Stimulated activated CD4-positive, alpha-beta T cell treated with anti-CD3 and anti-CD28 coated beads, Interleukin-2, amount 100 ng/mL, for 48 hours (primary cell): ENCODE measurements around the gene CD4.

Source experiments
- DNase-seq, 2 donors: peaks; one replicate each; pipeline ENCODE4 v3.0.0-alpha.2; 2020

CD4 gene

GRCh38 chr12:6778574-6779550 lies 10.5 kb upstream of the CD4 start:
- peak; percentile 90 to 93 for DNase-seq

- DNase-seq, result no peak
These were observed 9.5 kb upstream of the CD4 start for GRCh38 chr12:6779708-6780432.

- no peak for DNase-seq
These were observed 8.8 kb upstream of the CD4 start for GRCh38 chr12:6780573-6780972.

DNA sequence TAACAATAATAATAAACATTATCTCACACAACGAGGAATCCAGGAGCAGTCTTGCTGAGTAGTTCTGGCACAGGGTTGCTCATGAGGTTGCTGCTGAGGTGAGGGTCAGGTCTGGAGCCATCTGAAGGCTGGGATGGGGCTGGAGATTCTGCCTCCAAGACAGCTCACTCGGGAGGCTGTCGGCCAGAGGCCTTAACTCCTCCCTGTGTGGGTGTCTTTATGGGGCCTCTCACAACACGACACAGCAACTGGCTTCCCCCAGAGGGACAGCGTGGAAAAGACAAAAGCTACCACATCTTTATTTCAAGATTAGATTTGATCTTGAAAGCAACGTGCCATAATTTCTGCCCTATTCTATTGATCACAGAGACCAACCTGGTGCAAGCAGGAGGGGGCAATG lies 7.2 kb upstream of the CD4 start:
- DNase-seq, result no peak

- DNase-seq, result no peak
These were observed 6.3 kb upstream of the CD4 start for GRCh38 chr12:6782850-6783566.

- DNase-seq, result no peak
These were observed 5.5 kb upstream of the CD4 start for GRCh38 chr12:6783828-6784227.

- no peak for DNase-seq
These were observed 5.0 kb upstream of the CD4 start for GRCh38 chr12:6784296-6784695.

GRCh38 chr12:6784761-6785160 lies 4.6 kb upstream of the CD4 start:
- no peak for DNase-seq

DNA sequence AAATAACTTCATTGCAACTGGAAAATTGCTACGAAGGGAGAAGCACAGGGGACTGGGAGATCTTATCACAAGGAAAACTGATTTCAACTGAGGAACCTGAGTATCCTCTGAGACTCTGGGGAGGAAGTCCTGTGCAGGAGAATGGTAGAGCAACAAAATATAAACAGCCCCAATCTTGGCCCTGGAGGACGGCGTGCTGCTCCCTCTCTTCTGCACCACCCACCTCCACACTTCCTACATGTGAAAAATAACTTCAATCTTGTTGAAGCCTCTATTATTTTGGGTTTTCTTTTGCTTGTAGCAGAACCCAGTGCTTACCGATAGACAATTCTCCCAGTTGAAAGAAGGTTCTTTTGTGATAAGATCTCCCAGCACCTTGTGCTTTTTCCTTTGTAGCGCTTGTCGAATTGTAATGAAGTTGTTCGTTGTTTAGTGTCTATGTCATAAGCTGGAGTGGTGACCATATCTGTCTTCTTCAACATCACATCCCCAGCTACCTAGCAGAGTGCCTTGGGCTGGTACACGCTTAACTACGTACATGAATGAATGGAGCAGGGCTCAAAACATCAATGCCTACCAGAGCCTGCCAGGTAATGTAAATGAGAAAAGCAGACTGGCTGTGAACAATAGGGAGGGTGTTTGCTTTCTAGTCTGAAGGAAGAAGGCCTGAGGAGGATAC lies 2.8 kb upstream of the CD4 start:
- no peak for DNase-seq

- no peak for DNase-seq
These were observed 2.0 kb upstream of the CD4 start for GRCh38 chr12:6787309-6787708.

DNA sequence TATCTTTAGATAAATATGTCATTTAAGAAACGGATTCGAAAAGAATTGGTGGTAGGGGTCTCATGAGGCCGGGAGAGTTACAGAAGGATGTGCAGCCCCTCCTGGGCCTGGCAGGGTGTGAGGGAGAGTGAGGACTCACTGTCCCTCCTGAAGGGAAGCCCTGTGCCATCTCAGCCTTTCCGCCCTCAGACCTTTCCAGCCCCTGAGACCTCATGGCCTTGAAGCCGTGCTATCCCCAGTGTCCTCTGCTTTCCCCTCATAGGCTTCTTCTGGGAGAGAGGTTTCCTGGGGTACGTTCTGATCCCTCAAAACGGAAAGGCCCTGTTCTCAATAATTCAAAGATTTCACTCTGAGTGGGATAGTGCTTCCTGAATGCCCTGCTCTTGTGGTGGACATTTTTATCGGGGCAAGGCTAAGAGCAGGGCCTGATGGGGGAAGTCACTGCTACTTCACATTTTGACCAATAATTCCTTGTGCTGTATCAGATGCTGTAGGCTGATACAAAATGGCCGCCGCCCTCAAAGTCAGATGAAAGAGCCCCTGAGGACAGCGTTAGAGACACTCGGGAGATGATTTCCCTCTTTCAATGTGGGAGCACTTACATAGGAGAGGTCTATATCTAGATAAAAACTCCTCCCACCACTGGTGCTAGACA lies 1.3 kb downstream of the CD4 start:
- DNase-seq, result no peak

GRCh38 chr12:6791931-6792520 lies 2.7 kb downstream of the CD4 start:
- DNase-seq, result no peak

- DNase-seq, result no peak
These were observed 3.3 kb downstream of the CD4 start for GRCh38 chr12:6792522-6793201.

- DNase-seq, result no peak
These were observed 5.8 kb downstream of the CD4 start for GRCh38 chr12:6795088-6795487.

DNA sequence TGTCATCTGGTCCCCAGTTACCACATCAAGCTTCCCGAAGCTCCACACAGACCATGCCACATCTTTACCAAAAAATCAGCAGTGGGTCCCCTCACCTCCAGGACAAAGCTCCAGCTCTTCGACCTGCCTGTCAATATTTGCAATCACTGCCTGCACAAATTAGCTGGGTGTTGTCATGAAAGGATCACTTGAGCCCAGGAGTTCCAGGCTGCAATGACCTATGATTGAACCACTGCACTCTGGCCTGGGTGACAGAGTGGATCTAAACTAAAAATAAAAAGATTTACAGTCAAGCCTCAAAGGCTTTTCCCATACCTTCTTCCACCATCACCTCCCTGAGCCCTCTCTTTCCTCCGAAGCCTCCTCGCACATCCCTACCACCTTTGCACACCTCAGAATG lies 7.2 kb downstream of the CD4 start:
- no peak for DNase-seq

DNA sequence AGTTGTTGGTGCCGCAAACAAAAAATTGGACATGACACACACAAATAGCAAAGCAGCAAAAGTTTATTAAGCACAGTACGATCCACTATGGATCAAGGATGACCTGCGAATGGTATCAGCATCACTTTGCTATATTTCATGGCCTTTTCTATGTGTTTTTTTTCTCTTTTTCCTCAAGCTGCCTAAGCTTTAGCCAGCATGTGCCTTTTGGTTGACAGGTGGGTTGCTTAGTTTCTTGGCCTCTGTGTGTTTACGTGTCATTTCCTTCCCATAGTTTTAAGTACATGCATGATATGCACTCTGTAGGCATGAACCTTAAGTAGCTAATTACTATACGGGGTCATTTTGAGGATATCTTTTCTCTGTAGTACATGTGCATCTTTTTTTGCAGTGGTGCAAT lies 9.8 kb downstream of the CD4 start:
- no peak for DNase-seq

GRCh38 chr12:6807170-6807569 lies 17.8 kb downstream of the CD4 start:
- DNase-seq, result no peak

DNA sequence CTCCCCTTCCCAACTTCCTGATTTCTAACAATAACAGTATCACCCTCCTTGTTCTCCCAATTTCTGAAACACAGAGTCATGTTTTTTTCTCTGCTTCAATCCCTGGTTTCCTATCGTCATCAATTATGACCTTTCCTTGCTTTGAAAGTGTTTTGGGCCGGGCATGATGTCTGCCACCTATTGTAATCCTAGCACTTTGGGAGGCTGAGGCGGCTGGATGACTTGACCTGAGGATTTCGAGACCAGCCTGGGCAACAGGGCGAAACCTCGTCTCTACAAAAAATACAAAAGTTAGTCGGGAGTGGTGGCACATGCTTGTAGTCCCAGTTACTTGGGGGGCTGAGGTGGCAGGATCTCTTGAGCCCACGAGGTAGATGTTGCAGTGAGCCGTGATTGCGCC lies 19.7 kb downstream of the CD4 start:
- no peak for DNase-seq

DNA sequence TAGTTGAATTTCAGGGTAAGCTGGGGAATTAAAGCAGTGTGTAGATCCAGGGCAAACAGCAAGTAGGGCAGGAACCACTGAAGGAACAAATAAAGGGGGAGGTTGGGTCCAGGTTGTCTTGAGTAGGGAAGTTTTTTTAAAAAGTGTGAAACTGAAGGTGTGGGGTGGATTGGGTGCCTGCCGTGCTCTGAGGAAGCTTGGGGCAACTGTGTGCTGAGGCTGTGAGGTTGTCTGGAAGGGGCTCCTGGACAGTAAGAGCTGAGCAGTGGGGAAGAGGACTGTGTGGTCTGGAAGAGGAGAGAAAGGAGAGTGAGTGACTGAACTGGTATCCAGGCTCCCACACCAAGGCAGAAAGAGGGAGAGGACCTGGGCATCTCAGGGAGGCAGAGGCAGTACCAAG lies 21.4 kb downstream of the CD4 start:
- DNase-seq, result no peak

DNA sequence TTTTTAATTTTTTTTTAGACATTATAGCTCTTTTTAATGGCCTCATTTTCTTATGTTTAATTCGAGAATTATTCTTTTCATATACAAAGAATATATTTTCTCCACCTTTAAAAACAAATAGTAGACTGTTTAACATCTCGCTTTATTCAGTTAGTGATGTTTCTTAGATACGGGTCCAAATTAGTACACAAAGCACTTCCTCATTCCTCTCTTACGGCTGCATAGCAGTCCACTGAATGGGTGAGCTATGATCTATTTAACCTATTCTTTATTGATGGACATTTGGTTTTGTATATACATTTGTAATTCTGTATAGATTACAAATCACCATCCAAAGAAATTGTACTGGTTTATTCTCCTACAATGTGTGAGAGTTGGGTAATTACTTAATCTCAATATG lies 24.0 kb downstream of the CD4 start:
- no peak for DNase-seq

- DNase-seq, result no peak
These were observed 27.3 kb downstream of the CD4 start for GRCh38 chr12:6816598-6816997.
